CD14-positive monocyte (primary cell): ENCODE data around the gene HES4. TPM values are rescaled to one million over a fixed set of nuclear protein-coding genes. Genes with fewer than 3 reads are reported as not detected.

Experiments
- DNase-seq, 3 donors: peaks; one replicate each; pipeline ENCODE4 v3.0.0-alpha.2; 2011 to 2022
- H2AFZ ChIP-seq: 2 replicates; pipeline ENCODE4 v1.6.0; 2012; ENCODE audit warnings: mild to moderate bottlenecking, low read depth, low read length, inconsistent platforms; ENCODE audit not compliant: insufficient read depth, poor library complexity, severe bottlenecking
- H3K27ac ChIP-seq, 2 donors: 1 replicate in 1 of 2; 2 replicates in 1 of 2; pipeline ENCODE4 v1.5.1; 2012 to 2013; ENCODE audit warnings: low read length in 2 of 2, control low read depth in 1 of 2, inconsistent platforms in 1 of 2, low read depth in 1 of 2, mild to moderate bottlenecking in 1 of 2
- H3K27me3 ChIP-seq, 2 donors: one replicate each; pipeline versions ENCODE4 v1.6.0 to v1.6.1; 2011 to 2013; ENCODE audit warnings: low read length in 2 of 2; ENCODE audit not compliant: control insufficient read depth in 2 of 2, insufficient read depth in 2 of 2
- H3K36me3 ChIP-seq, 2 donors: replicated peaks in 1 of 2; 1 replicate in 1 of 2; 2 replicates in 1 of 2; pipeline versions ENCODE4 v1.5.1 to v1.6.1; 2012 to 2013; ENCODE audit warnings: low read length in 2 of 2, control low read depth in 1 of 2, inconsistent platforms in 1 of 2, mild to moderate bottlenecking in 1 of 2; ENCODE audit not compliant: insufficient read depth in 2 of 2, control insufficient read depth in 1 of 2
- H3K4me1 ChIP-seq, 2 donors: 1 replicate in 1 of 2; 2 replicates in 1 of 2; pipeline versions ENCODE4 v1.5.1 to v1.6.1; 2012 to 2013; ENCODE audit warnings: low read length in 2 of 2, control low read depth in 1 of 2, inconsistent platforms in 1 of 2, mild to moderate bottlenecking in 1 of 2, moderate library complexity in 1 of 2; ENCODE audit not compliant: insufficient read depth in 2 of 2, control insufficient read depth in 1 of 2
- H3K4me2 ChIP-seq: replicated peaks from 2 replicates; pipeline ENCODE3; 2012; ENCODE audit warnings: low read length, moderate library complexity, mild to moderate bottlenecking; ENCODE audit not compliant: poor library complexity, severe bottlenecking; ENCODE audit errors: extremely low read depth
- H3K4me3 ChIP-seq, 3 experiments: fragments of 200-600 bp in 1 of 3; sonication (generic) in 1 of 3; replicated peaks in 1 of 3; 1 replicate in 2 of 3; 2 replicates in 1 of 3; pipeline ENCODE4 v1.5.1; 2011 to 2013; ENCODE audit warnings: low read length in 3 of 3, mild to moderate bottlenecking in 3 of 3, control low read depth in 2 of 3, low read depth in 2 of 3, inconsistent platforms in 1 of 3, moderate library complexity in 1 of 3
- H3K79me2 ChIP-seq: 2 replicates; pipeline ENCODE4 v1.6.0; 2012; ENCODE audit warnings: mild to moderate bottlenecking, control low read depth, inconsistent platforms, low read length, moderate library complexity; ENCODE audit not compliant: insufficient read depth
- H3K9ac ChIP-seq: 2 replicates; pipeline ENCODE4 v1.6.0; 2017; ENCODE audit warnings: low read length, mild to moderate bottlenecking; ENCODE audit not compliant: insufficient read depth, poor library complexity, severe bottlenecking
- H3K9me3 ChIP-seq, 2 donors: replicated peaks in 1 of 2; 1 replicate in 1 of 2; 2 replicates in 1 of 2; pipeline versions ENCODE4 v1.5.1 to v1.6.1; 2012 to 2013; ENCODE audit warnings: low read length in 2 of 2, control low read depth in 1 of 2; ENCODE audit not compliant: control insufficient read depth in 1 of 2, insufficient read depth in 1 of 2
- H4K20me1 ChIP-seq: 2 replicates; pipeline ENCODE4 v1.6.0; 2012; ENCODE audit warnings: mild to moderate bottlenecking, low read length, control low read depth, moderate library complexity; ENCODE audit not compliant: insufficient read depth
- H3K27ac Mint-ChIP-seq, 7 donors: one replicate each; pipeline ENCODE4 v1.8.0; 2020; ENCODE audit warnings: mild to moderate bottlenecking in 7 of 7, mixed read lengths in 7 of 7, moderate library complexity in 6 of 7, inconsistent platforms in 2 of 7
- H3K27me3 Mint-ChIP-seq, 3 donors: one replicate each; pipeline ENCODE4 v1.8.0; 2021 to 2022; ENCODE audit warnings: low read depth in 3 of 3, mild to moderate bottlenecking in 3 of 3, mixed read lengths in 3 of 3, moderate library complexity in 3 of 3, inconsistent platforms in 1 of 3
- H3K36me3 Mint-ChIP-seq, 2 donors: one replicate each; pipeline ENCODE4 v1.8.0; 2020; ENCODE audit warnings: mixed read lengths in 2 of 2, inconsistent platforms in 1 of 2, mild to moderate bottlenecking in 1 of 2
- H3K4me1 Mint-ChIP-seq: one replicate; pipeline ENCODE4 v1.8.0; 2020; ENCODE audit warnings: mild to moderate bottlenecking, mixed read lengths
- H3K4me3 Mint-ChIP-seq, 2 donors: one replicate each; pipeline ENCODE4 v1.8.0; 2020; ENCODE audit warnings: mild to moderate bottlenecking in 2 of 2, mixed read lengths in 2 of 2, moderate library complexity in 1 of 2
- H3K9me3 Mint-ChIP-seq, 7 donors: one replicate each; pipeline ENCODE4 v1.8.0; 2020 to 2022; ENCODE audit warnings: mixed read lengths in 7 of 7, mild to moderate bottlenecking in 6 of 7, moderate library complexity in 6 of 7, inconsistent platforms in 2 of 7
- CTCF ChIP-seq: fragments of 200-600 bp; IDR thresholded peaks from one replicate; pipeline ENCODE4 v1.8.0; 2022; ENCODE audit warnings: antibody characterized with exemption, mild to moderate bottlenecking
- WGBS: methylation state at CpG from one replicate; pipeline ENCODE4 v1.1.5; 2013; ENCODE audit warnings: missing lambda C conversion rate; ENCODE audit not compliant: insufficient coverage; 5-methylcytosine and 5-hydroxymethylcytosine counted together
- intact Hi-C, 2 donors: fragments of 100-400 bp; cut with micrococcal nuclease; formaldehyde crosslinking; loops; one replicate each; pipeline versions ENCODE4 v1.15.0 to v1.15.1; 2023
- polyA plus RNA-seq, 3 donors: library from polyadenylated mRNA; depleted of rRNA in 1 of 3; unstranded in 2 of 3; stranded (reverse) in 1 of 3; fragments of 300-500 nt in 2 of 3; fragments of >200 nt in 1 of 3; fragmentation: Illumina TruSeq in 2 of 3; gene quantifications; 1 replicate in 2 of 3; 2 replicates in 1 of 3; pipeline ENCODE4 v1.2.3, GENCODE V29; 2012 to 2021

Gene HES4
- polyA plus RNA-seq, 3 donors = 1.4 to 26.8 (median 2.0) TPM

- H3K27ac Mint-ChIP-seq = peak overlapping the region in 6 of 7 donors; percentile 73 to 93 (median 81)
- peak overlapping the region; percentile 53 to 89 for H3K4me3 Mint-ChIP-seq
- DNase-seq = peak; percentile 45 to 85 (median 83)
- H3K9me3 Mint-ChIP-seq = peaks cover 2 to 32% (median 5%) of the 10 kb centered on the region in 7 donors
- peak overlapping the region in 1 of 2 donors; percentile 45 for H3K27ac ChIP-seq
- intact Hi-C loops = no loop called here
- peak overlapping the region; percentile 15 to 54 (median 18) for H3K4me3 ChIP-seq
- H2AFZ ChIP-seq = peak overlapping the region; percentile 65
- peaks cover 0 to 6% of the 10 kb centered on the region in 2 donors for H3K36me3 Mint-ChIP-seq
- peaks cover 67 to 91% (median 72%) of the 10 kb centered on the region in 3 donors for H3K27me3 Mint-ChIP-seq
- no peaks in the 10 kb centered on the region for H3K79me2 ChIP-seq
- H3K27me3 ChIP-seq = peaks cover 34 to 82% of the 10 kb centered on the region in 2 donors
- peaks cover 22% of the 10 kb centered on the region for H3K4me1 Mint-ChIP-seq
- no peaks in the 10 kb centered on the region for H3K36me3 ChIP-seq
- H3K9me3 ChIP-seq = peaks cover 0 to 21% of the 10 kb centered on the region in 2 donors
- H3K4me2 ChIP-seq = peak overlapping the region; percentile 62
- H3K9ac ChIP-seq = peak overlapping the region; percentile 54
- peaks cover 11 to 33% of the 10 kb centered on the region in 2 donors for H3K4me1 ChIP-seq
- peaks cover 12% of the 10 kb centered on the region for H4K20me1 ChIP-seq
- WGBS = 1% methylated on average over 74 of the region's 75 CpGs
- no peak for TF ChIP-seq CTCF
Measured at GRCh38 chr1:1000357-1001056, 610 bp upstream of the HES4 start.

GRCh38 chr1:998995-999724, 737 bp downstream of the HES4 start:
- H3K9ac ChIP-seq = peak overlapping the region; percentile 49
- H3K27me3 ChIP-seq = peaks cover 30 to 77% of the 10 kb centered on the region in 2 donors
- TF ChIP-seq CTCF = no peak
- peaks cover 0 to 21% of the 10 kb centered on the region in 2 donors for H3K9me3 ChIP-seq
- Mint-ChIP-seq H3K27ac (no peak overlapping the region), H3K9me3 (peaks cover 2 to 30% (median 5%) of the 10 kb centered on the region in 7 donors), H3K4me1 (peaks cover 14% of the 10 kb centered on the region), H3K36me3 (peaks cover 0 to 4% of the 10 kb centered on the region in 2 donors), H3K4me3 (peak overlapping the region; percentile 59 to 72), H3K27me3 (peaks cover 68 to 91% (median 71%) of the 10 kb centered on the region in 3 donors)
- WGBS = under 1% methylated on average over 83 of the region's 86 CpGs
- H3K4me1 ChIP-seq = peaks cover 11 to 33% of the 10 kb centered on the region in 2 donors
- no peak overlapping the region for H3K27ac ChIP-seq
- H3K4me2 ChIP-seq = peak overlapping the region; percentile 62
- H3K36me3 ChIP-seq = no peaks in the 10 kb centered on the region
- DNase-seq = peak in 1 of 3 donors; percentile 9
- intact Hi-C loops = no loop called here
- peaks cover 12% of the 10 kb centered on the region for H4K20me1 ChIP-seq
- H3K4me3 ChIP-seq = peak overlapping the region; percentile 4 to 64 (median 47)
- H3K79me2 ChIP-seq = no peaks in the 10 kb centered on the region
- H2AFZ ChIP-seq = no peak overlapping the region
